ENCODE results near the gene UTP3. TPM values are rescaled to one million over a fixed set of nuclear protein-coding genes. Genes with fewer than 3 reads are reported as not detected.
A peak's percentile ranks its signal among the peaks of the same experiment; 100 is the strongest.

The UTP3 gene
- total RNA-seq, 5 donors from 2014 or later (not counting 1 experiment from before 2014, with no cell fraction given) = 15.1 to 34.9 (median 34.0) TPM

- DNase-seq = no peak
- H3K36me3 Mint-ChIP-seq = no peaks in the 10 kb centered on the region
- CTCF ChIA-PET = interaction anchor here in 1 of 2 donors (1.2 kb wide), 1 partner anchor 24 kb away, joined by 5 read pairs; no protein-coding TSS in a partner anchor
- H3K4me1 ChIP-seq (ENCODE audit: control insufficient read depth in 1 of 2, extremely low read depth in 1 of 2, insufficient read depth in 2 of 2, low read length in 2 of 2) = peaks cover 5 to 8% of the 10 kb centered on the region in 2 experiments
- peak in 1 of 4 experiments; percentile 51 for ATAC-seq (replicated peaks in 1 of 4)
- no peaks in the 10 kb centered on the region for H3K36me3 ChIP-seq (ENCODE audit: control insufficient read depth in 2 of 2, extremely low read depth in 1 of 2, insufficient read depth in 1 of 2, low read length in 1 of 2)
- H3K27ac Mint-ChIP-seq = peak overlapping the region in 1 of 2 donors; percentile 23
- H3K27ac ChIP-seq (ENCODE audit: low read length) = no peak overlapping the region
- no peaks in the 10 kb centered on the region for H3K27me3 Mint-ChIP-seq
- H3K4me3 Mint-ChIP-seq = peak overlapping the region in 1 of 3 donors; percentile 46
- no peaks in the 10 kb centered on the region for H3K27me3 ChIP-seq (replicated peaks in 1 of 2; ENCODE audit: control insufficient read depth in 2 of 2, extremely low read depth in 1 of 2, insufficient read depth in 2 of 2, low read length in 1 of 2)
- POLR2A ChIA-PET = interaction anchor here in 1 of 2 donors (0.7 kb wide), 1 partner anchor 11 kb away, joined by 3 read pairs; no protein-coding TSS in a partner anchor
- 49% methylated on average over 3 of the region's 3 CpGs for WGBS (ENCODE audit: insufficient coverage)
- H3K9me3 ChIP-seq = no peaks in the 10 kb centered on the region
- no peak overlapping the region for H3K4me3 ChIP-seq (ENCODE audit: control insufficient read depth in 1 of 2, extremely low read depth in 1 of 2, low read length in 1 of 2)
- no peaks in the 10 kb centered on the region for H3K9me3 Mint-ChIP-seq
- peaks cover 34 to 59% (median 45%) of the 10 kb centered on the region in 3 donors for H3K4me1 Mint-ChIP-seq
These were observed 23.3 kb downstream of the UTP3 start for GRCh38 chr4:70711599-70711998.

GRCh38 chr4:70712150-70712549 is 23.8 kb downstream of the UTP3 start:
- H3K4me1 Mint-ChIP-seq = peaks cover 32 to 53% (median 46%) of the 10 kb centered on the region in 3 donors
- H3K36me3 ChIP-seq (ENCODE audit: control insufficient read depth in 2 of 2, extremely low read depth in 1 of 2, insufficient read depth in 1 of 2, low read length in 1 of 2) = no peaks in the 10 kb centered on the region
- no CpG with 5 or more reads among the region's 3 CpGs for WGBS (ENCODE audit: insufficient coverage)
- ATAC-seq (replicated peaks in 1 of 4) (no peak), DNase-seq (no peak)
- no peaks in the 10 kb centered on the region for H3K27me3 Mint-ChIP-seq
- peak overlapping the region in 1 of 2 donors; percentile 23 for H3K27ac Mint-ChIP-seq
- H3K27ac ChIP-seq (ENCODE audit: low read length) = no peak overlapping the region
- peaks cover 3 to 4% of the 10 kb centered on the region in 2 experiments for H3K4me1 ChIP-seq (ENCODE audit: control insufficient read depth in 1 of 2, extremely low read depth in 1 of 2, insufficient read depth in 2 of 2, low read length in 2 of 2)
- H3K4me3 Mint-ChIP-seq = peak overlapping the region in 1 of 3 donors; percentile 46
- no peaks in the 10 kb centered on the region for H3K36me3 Mint-ChIP-seq
- no peak overlapping the region for H3K4me3 ChIP-seq (ENCODE audit: control insufficient read depth in 1 of 2, extremely low read depth in 1 of 2, low read length in 1 of 2)
- H3K9me3 ChIP-seq = no peaks in the 10 kb centered on the region
- ChIA-PET POLR2A (interaction anchor here (0.6 to 0.9 kb wide), 5 partner anchors 11 to 285 kb away, joined by 3 to 6 read pairs (median 3); no protein-coding TSS in a partner anchor), CTCF (interaction anchor here (1.2 to 1.3 kb wide), 2 partner anchors 8 to 23 kb away, joined by 4 to 5 read pairs; no protein-coding TSS in a partner anchor)
- H3K9me3 Mint-ChIP-seq = no peaks in the 10 kb centered on the region
- no peaks in the 10 kb centered on the region for H3K27me3 ChIP-seq (replicated peaks in 1 of 2; ENCODE audit: control insufficient read depth in 2 of 2, extremely low read depth in 1 of 2, insufficient read depth in 2 of 2, low read length in 1 of 2)

GRCh38 chr4:70712604-70713452 is 24.5 kb downstream of the UTP3 start:
- Mint-ChIP-seq H3K27ac (no peak overlapping the region), H3K4me1 (peaks cover 32 to 53% (median 51%) of the 10 kb centered on the region in 3 donors), H3K9me3 (no peaks in the 10 kb centered on the region), H3K4me3 (no peak overlapping the region), H3K36me3 (no peaks in the 10 kb centered on the region), H3K27me3 (no peaks in the 10 kb centered on the region)
- POLR2A ChIA-PET = interaction anchor here (0.6 to 0.9 kb wide), 5 partner anchors 16 to 284 kb away, joined by 3 to 6 read pairs (median 3); no protein-coding TSS in a partner anchor
- Histone ChIP-seq H3K36me3 (ENCODE audit: control insufficient read depth in 2 of 2, extremely low read depth in 1 of 2, insufficient read depth in 1 of 2, low read length in 1 of 2) (no peaks in the 10 kb centered on the region), H3K4me3 (ENCODE audit: control insufficient read depth in 1 of 2, extremely low read depth in 1 of 2, low read length in 1 of 2) (no peak overlapping the region), H3K27ac (ENCODE audit: low read length) (no peak overlapping the region), H3K4me1 (ENCODE audit: control insufficient read depth in 1 of 2, extremely low read depth in 1 of 2, insufficient read depth in 2 of 2, low read length in 2 of 2) (peaks cover 3 to 4% of the 10 kb centered on the region in 2 experiments), H3K27me3 (replicated peaks in 1 of 2; ENCODE audit: control insufficient read depth in 2 of 2, extremely low read depth in 1 of 2, insufficient read depth in 2 of 2, low read length in 1 of 2) (no peaks in the 10 kb centered on the region), H3K9me3 (no peaks in the 10 kb centered on the region)
- DNase-seq = no peak
- WGBS (ENCODE audit: insufficient coverage) = 100% methylated on average over 4 of the region's 7 CpGs
- no peak for ATAC-seq (replicated peaks in 1 of 4)
- CTCF ChIA-PET = interaction anchor here (0.6 to 1.3 kb wide), 4 partner anchors 9 to 34 kb away, joined by 3 to 5 read pairs (median 4); no protein-coding TSS in a partner anchor

- CTCF ChIA-PET = interaction anchor here in 1 of 2 donors (0.7 kb wide), 1 partner anchor 21 kb away, joined by 4 read pairs; no protein-coding TSS in a partner anchor
- 40% methylated on average over 1 of the region's 7 CpGs for WGBS (ENCODE audit: insufficient coverage)
- Mint-ChIP-seq H3K27ac (no peak overlapping the region), H3K4me1 (peaks cover 32 to 53% (median 51%) of the 10 kb centered on the region in 3 donors), H3K27me3 (no peaks in the 10 kb centered on the region), H3K9me3 (no peaks in the 10 kb centered on the region), H3K4me3 (no peak overlapping the region), H3K36me3 (no peaks in the 10 kb centered on the region)
- no peaks in the 10 kb centered on the region for H3K27me3 ChIP-seq (replicated peaks in 1 of 2; ENCODE audit: control insufficient read depth in 2 of 2, extremely low read depth in 1 of 2, insufficient read depth in 2 of 2, low read length in 1 of 2)
- no peak overlapping the region for H3K27ac ChIP-seq (ENCODE audit: low read length)
- ATAC-seq (replicated peaks in 1 of 4) (peak in 1 of 4 experiments; percentile 20), DNase-seq (no peak)
- POLR2A ChIA-PET = interaction anchor here in 1 of 2 donors (0.7 kb wide), 1 partner anchor 15 kb away, joined by 3 read pairs; no protein-coding TSS in a partner anchor
- H3K36me3 ChIP-seq (ENCODE audit: control insufficient read depth in 2 of 2, extremely low read depth in 1 of 2, insufficient read depth in 1 of 2, low read length in 1 of 2) = no peaks in the 10 kb centered on the region
- H3K4me3 ChIP-seq (ENCODE audit: control insufficient read depth in 1 of 2, extremely low read depth in 1 of 2, low read length in 1 of 2) = no peak overlapping the region
- no peaks in the 10 kb centered on the region for H3K9me3 ChIP-seq
- peaks cover 3 to 4% of the 10 kb centered on the region in 2 experiments for H3K4me1 ChIP-seq (ENCODE audit: control insufficient read depth in 1 of 2, extremely low read depth in 1 of 2, insufficient read depth in 2 of 2, low read length in 2 of 2)
These were observed 25.2 kb downstream of the UTP3 start for GRCh38 chr4:70713453-70714078.

- no peak overlapping the region for H3K27ac Mint-ChIP-seq
- WGBS (ENCODE audit: insufficient coverage) = no CpG with 5 or more reads among the region's 5 CpGs
- H3K4me3 Mint-ChIP-seq = no peak overlapping the region
- H3K4me1 ChIP-seq (ENCODE audit: control insufficient read depth in 1 of 2, extremely low read depth in 1 of 2, insufficient read depth in 2 of 2, low read length in 2 of 2) = peaks cover 3 to 4% of the 10 kb centered on the region in 2 experiments
- H3K9me3 Mint-ChIP-seq = no peaks in the 10 kb centered on the region
- ChIA-PET CTCF (no interaction called here), POLR2A (no interaction called here)
- no peak overlapping the region for H3K27ac ChIP-seq (ENCODE audit: low read length)
- peaks cover 30 to 52% (median 49%) of the 10 kb centered on the region in 3 donors for H3K4me1 Mint-ChIP-seq
- H3K36me3 ChIP-seq (ENCODE audit: control insufficient read depth in 2 of 2, extremely low read depth in 1 of 2, insufficient read depth in 1 of 2, low read length in 1 of 2) = no peaks in the 10 kb centered on the region
- no peaks in the 10 kb centered on the region for H3K36me3 Mint-ChIP-seq
- no peak for ATAC-seq (replicated peaks in 1 of 4)
- H3K27me3 Mint-ChIP-seq = no peaks in the 10 kb centered on the region
- H3K9me3 ChIP-seq = no peaks in the 10 kb centered on the region
- no peaks in the 10 kb centered on the region for H3K27me3 ChIP-seq (replicated peaks in 1 of 2; ENCODE audit: control insufficient read depth in 2 of 2, extremely low read depth in 1 of 2, insufficient read depth in 2 of 2, low read length in 1 of 2)
- no peak for DNase-seq
- H3K4me3 ChIP-seq (ENCODE audit: control insufficient read depth in 1 of 2, extremely low read depth in 1 of 2, low read length in 1 of 2) = no peak overlapping the region
These were observed 26.0 kb downstream of the UTP3 start for GRCh38 chr4:70714079-70714887.
